Transverse colon (tissue), 3 donors: ENCODE results near the gene PLEKHH3.

Source experiments
- CTCF ChIP-seq, 5 experiments: fragments of 200-600 bp in 3 of 5; fragments of 450-650 bp in 2 of 5; sonication (generic) in 3 of 5; IDR thresholded peaks; 1 replicate in 2 of 5; 2 replicates in 3 of 5; pipeline ENCODE4 v1.5.1; 2016 to 2017; ENCODE audit warnings: antibody characterized with exemption in 5 of 5, inconsistent platforms in 3 of 5, mild to moderate bottlenecking in 2 of 5, moderate library complexity in 1 of 5
- EP300 ChIP-seq: sonication (generic); formaldehyde crosslinking; IDR thresholded peaks from one replicate; pipeline ENCODE4 v1.6.1; 2017; ENCODE audit warnings: antibody characterized with exemption, low read depth
- POLR2A ChIP-seq: fragments of 450-650 bp; IDR thresholded peaks from one replicate; pipeline ENCODE4 v1.6.1; 2016; ENCODE audit warnings: antibody characterized with exemption, mild to moderate bottlenecking, moderate library complexity

- TF ChIP-seq CTCF (IDR thresholded peaks at IDR 0.05), result no peak
- no peak for TF ChIP-seq EP300
- TF ChIP-seq POLR2A, result no peak
These were observed 46.8 kb upstream of the PLEKHH3 start for GRCh38 chr17:42723636-42724035.
